GM19193 (cell line): ENCODE data around the gene SKI.

Source experiments
- POLR2A ChIP-seq: IDR thresholded peaks from 4 replicates; pipeline ENCODE4 v1.6.1; 2011; ENCODE audit not compliant: insufficient read depth, insufficient read length; ENCODE audit errors: extremely low read depth

The SKI gene

DNA sequence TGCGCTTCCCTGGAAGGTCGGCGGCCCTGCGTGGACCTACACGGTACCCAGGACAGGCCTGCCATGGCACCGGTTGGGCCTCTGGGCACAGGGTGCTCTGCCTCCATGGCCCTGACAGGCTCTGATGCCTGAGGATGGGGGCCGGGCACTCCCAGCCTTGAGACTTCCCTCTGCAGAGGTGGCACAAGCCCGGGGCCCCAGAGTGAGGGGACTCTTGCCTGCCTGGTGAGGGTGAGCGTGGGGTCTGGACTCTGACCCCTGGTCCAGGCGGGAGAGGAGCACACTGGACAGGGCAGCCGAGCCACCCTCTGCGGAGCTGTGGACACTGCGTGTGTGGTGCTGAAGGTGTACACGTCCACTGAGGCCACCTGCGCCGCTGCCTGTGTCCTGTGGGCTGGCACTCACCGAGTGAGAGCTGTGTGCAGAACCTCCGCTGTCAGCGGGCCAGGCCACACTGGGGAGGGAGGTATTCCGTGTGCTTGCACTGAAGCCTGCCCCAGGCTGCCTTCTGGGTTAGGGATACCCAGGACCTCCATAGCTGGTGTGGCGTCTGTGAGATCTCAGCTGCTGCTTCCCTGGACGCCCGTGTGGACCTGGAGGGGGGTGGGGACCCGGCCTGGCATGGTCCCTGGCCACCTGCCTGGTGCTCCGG, 10.4 kb downstream of the SKI start:
- no peak for TF ChIP-seq POLR2A

DNA sequence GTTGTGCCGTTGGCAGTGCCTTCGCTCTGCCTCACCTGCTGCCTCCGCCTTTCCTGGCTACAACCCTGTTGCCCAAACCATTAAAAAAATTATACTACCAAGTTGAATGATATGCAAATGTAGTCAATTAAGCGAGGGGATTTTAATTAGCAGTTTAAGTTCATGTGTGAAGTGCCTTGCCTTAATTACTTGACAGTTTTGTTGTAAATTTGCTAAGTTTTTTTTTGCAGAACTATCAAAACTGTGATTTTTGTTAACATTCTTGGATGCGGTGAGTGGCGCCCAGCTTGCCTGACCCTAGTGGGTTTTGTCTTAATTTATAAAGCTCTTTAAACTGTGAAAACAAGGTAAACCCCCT, 10.9 kb downstream of the SKI start:
- no peak for TF ChIP-seq POLR2A

DNA sequence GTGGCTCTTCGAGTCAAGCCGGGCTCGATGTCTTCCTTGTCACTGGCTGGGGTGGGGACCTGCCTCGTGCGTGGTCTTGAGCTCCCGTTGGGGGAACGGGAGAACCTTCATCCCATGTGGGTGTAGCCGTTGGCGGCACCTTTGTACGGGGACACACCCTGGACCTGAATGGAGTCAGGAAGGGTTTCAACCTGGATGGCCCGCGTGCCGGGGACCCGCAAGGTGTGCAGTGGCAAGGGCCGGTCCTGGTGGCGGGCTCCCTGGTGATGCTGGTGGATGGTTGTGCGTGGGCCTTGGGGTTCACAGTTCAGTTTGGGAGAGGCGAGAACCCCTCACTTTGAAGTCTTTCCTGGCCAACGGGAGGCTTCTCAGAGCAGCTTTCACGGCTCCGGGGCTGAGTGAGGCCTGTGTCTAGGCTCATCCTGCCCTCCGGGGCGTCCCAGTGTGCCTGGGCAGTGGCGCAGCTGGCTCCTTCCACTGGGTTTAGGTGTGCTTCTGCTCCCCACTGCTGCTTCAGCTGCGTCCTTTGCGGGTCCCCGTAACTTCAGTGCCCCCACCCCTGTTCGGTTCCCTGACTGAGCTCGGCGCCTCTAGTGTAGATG, 11.4 kb downstream of the SKI start:
- no peak for TF ChIP-seq POLR2A

DNA sequence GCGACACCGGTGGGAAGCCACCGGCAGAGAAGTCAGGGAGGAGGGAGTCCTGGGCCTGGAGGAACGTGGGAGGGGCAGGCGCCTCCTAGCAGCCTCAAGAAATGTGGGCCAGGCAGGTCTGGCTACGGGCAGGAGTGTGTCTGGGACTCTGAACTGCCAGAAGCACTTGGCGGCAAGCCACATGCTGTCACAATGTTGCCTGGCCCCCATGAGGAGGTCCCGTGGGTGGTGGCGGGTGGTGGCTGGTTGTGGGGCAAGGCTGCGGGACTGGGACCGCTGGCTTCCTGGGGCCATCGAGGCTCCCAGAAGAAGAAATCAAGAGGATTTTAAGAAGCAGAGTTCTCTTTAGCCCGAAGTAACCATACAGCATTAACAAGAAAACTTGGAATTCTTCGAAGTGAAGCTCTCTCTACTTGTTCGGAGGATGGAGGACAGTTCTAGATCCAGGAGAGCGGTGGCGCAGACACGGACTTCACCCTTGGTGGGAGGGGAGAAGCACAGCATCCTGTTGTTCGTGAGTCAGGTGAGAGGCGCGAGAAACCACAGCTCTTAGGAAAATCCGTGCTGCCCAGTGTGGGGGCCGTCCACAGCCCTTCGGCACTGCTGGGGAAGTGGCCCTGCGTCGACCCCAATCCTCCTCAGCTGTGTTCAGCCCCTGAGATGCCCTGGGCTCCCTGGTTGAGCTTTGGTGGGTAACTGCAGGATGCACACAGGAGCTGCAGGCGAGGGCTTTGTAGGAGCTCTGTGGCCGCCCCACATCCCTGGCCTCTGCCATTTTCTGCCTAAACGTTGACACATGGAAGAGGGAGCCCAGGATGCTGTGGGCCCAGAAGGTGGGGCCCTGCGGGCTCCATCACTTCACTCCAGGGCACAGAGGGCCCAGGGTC, 12.4 kb downstream of the SKI start:
- no peak for TF ChIP-seq POLR2A

DNA sequence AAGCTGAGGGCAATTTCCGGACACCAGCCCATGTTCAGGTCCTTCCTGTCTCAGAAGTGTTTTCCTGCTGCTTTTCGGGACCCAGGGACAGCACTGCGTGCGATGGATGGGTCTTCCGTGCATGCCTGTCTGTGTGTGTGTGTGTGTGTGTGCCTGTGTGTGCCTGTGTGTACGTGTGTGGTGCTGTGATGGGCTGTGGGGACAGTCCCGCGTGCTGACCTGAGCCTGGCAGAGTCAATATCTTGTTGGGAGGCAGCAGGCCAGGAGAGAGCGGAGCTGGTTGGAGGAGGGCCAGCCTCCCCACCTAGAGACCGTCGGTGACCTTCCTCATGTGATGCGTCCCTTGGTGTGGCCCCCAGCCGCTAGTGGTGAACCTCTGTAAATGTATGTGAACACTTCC, 13.7 kb downstream of the SKI start:
- no peak for TF ChIP-seq POLR2A

DNA sequence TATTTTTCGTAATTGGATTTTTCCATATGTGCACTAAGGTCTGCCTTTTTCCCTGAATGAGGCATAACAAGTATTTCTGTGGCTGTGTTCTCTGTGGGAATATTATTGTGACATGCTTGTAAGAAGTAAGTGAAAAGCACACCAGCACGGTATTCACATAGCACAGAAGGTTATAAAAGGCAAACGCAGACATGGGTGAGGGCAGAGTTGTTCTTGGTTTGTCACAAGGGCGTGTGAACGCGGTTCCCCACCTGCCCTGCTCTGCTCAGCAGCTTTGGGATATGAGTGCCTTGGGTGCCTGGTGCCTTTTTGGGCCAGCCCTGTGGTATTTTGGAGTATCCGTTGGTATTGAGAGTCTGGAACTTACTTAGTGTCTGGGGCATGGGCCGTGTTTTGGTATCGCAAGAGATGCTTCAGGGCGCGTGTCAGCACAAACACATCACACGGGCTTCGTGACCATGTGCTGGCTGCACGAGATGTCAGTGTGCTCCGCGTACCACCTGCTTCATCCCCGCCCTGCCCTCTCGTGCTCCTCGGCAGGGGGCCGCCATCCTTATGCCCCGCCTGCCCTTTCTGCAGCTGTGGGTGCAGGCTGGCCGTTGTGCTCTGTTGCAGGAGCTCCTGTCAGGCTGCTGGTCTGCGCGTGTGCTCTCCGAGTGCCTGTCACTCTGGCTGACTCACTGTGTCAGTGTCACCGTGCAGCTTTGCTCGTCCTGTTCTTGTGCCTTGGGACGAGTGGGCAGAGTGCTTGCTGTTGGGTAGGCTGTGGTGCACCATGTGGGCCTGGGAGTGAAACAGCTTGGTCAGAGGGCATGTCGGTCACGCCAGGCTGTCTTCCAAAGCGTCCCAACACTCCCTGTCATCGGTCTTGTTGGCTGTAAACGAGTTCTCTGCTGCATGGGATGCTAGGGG, 15.0 kb downstream of the SKI start:
- no peak for TF ChIP-seq POLR2A

DNA sequence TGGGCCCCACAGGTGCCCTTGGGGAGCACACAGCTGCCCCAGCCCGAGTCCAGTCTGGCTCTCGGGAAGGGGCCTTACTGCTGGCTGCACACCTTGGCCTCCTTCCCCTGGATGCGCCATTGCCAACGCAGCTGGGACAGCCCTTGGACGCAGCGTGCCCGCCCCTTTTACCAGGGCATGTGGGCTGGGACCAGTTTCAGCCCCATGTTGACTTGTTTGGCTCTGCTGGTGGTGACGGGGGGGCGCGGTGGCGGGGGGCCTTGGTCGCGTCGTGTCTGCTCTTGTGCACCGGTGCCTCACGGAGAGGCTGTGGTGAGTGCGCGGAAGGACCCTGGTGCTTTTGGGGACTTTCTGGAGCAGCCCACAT, 19.6 kb downstream of the SKI start:
- no peak for TF ChIP-seq POLR2A

DNA sequence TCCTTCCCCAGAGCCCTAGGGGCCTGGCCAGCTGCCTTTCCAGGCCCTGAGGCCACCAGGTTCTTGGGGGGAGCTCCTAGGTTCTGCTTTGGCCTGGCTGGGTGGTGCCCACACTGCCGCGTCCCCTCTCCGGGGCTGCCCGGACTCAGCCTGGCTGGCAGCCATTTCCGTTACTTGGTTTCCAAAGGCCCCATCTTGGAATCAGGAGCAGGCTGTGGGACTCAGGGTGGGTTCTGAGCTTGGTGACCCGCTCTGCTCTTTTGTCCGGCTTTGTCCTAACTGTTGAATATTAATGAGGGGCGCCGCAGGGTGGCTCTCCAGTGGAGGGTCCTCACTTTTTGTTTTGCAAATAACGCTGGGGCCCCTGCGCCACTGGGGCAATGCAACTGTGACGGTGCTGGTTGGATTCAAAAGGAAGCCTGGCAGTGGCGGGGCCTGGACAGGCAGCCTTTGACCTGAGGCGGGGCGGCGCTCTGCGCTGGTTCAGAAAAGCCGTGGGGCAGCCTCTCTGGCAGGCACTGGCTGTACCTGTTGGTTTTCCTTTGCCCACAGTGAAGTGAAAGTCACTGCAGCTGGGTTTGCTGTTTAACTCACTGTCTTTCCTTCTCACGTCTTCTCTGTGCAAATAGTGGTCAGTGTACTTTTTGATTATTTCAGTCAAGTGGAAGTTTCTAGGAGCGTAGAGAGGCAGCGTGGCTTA, 20.2 kb downstream of the SKI start:
- no peak for TF ChIP-seq POLR2A

DNA sequence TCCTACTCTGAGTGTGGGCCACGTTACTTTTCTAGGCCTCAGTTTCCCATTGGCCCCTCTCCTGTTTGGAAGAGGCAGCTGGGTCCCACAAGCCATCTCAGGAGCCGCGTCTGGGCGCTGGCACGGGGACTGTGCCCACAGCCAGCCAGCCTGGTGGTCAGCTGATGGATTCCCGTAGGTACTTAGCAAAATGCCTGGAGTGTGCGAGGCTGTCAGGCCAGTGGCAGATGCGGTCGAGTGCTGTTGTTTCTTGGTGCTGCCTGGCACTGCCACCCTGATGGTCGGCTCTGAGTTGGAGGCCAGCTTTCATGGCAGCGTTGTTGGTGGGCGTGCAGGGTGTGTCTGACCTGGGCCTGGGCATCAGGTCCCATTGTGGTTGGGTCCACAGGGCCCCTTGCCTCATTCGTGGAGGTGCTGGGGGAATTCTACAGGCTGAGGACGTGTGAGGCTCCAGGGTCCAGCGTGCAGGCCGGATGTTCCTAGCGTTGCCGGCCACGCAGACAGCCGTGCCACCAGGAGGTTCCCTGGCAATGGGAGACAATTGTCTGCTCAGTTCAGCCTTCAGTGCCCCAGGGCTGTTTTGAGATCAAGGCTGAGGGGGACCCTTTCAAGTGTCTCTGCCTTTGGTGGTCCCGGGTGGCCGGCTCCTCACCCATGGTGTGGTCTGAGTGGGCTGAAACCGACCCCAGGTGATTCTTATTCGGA, 20.9 kb downstream of the SKI start:
- no peak for TF ChIP-seq POLR2A

DNA sequence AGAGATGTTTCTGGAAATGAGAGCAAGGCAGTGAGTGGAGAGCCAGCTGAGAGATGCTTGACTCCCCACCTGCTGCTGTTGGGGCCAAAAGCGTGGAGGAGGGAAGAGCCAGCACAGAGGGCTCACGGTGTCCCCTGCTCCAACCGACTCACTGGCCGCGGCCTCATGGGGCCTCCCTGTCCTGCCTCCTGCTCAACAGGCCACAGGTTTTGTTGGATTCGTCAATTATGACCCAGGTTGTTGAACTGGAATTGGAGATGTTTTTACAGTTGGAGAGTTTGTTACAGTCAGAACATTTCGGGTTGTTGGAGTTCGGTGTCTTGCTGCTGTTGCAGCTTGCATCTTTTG, 21.4 kb downstream of the SKI start:
- TF ChIP-seq POLR2A = no peak

DNA sequence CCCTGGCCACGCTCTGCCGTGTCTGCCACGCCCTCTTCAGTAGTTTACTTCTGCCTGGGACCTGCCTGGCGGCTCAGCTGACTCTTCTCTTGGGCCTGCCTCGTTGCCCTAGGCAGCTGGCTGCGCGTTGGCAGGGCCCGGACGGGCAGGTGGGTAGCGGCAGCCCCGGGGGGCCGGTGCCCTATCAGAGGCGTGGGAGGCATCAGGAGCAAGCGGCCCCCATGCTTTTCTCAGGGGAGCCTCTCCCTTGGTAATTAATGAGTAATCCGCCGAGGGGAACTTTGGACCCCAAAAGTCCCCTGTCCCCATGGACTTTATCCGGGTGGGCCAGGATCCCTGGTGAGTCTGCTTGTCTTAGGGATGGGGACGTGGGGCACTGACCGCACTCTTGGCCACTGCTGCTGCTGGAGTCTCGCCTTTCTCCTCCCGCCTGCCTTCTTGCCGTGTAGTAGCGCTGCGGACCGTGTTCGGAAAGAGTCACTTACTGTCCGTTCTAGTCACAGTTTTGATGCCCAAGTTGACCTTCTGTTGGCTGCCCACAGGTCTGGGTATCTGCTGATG, 22.7 kb downstream of the SKI start:
- no peak for TF ChIP-seq POLR2A

DNA sequence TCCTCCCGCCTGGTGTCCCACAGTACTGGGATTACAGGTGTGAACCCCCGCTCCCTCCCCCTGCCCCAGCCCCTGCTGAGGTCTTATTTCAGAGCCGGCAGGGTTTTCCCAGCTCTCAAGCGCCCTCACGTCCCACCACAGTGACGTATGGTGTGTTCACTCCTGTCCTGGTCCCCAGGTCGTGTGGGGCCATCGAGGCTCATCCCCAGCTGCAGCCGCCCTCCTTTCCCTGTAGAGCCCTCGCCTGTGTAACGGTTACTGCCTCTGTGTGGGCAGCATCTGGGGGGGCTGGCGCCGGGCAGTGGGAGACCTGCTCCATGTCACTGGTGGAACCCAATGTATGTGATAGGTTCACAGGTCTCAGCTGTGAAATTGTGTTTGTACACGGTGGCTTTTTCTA, 23.2 kb downstream of the SKI start:
- no peak for TF ChIP-seq POLR2A

DNA sequence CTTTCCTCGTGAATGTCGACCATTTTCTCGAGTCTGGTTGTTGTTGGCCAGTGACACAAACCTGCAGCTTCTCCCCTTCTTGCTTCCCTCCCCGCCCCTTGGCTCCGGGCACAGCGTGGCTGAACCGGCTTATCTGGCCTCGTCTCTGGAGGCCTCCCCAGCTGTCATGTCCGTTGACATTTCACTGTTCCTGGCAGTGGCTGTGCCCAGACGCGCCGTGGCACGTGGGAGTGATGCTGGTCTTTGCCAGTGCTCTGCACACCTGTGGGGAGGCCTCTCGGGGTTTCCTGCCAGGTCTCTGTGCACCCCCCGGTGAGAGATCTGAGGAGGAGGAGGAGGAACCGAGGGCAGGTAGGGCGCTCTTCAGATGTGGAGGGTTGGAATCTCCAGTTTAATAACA, 23.7 kb downstream of the SKI start:
- TF ChIP-seq POLR2A = no peak

DNA sequence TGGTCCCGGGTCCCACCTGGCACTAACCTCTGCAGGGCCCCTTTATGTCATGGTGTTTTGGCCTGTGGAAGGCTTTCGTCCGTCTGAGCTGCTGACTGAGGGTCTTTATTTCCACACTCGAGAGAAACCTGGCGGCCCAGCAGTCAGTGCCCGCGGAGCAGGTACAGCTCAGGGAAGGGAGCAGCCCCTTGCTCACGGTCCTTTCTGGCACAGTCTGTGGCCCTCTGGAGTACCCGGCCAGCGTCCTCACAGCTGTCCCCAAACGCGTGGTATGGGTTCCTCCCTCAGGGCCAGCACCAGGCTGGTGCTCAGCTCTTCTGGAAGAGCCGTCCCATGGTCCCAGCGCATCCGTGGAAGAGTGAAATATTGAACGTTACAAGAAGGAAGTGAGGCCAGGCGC, 24.3 kb downstream of the SKI start:
- TF ChIP-seq POLR2A = no peak
